ENCODE results near the gene VPS4B.

GRCh38 chr18:63446266-63446665 is 24.0 kb upstream of the VPS4B start:
- no peak for TF ChIP-seq POLR2A (IDR thresholded peaks at IDR 0.05; ENCODE audit: low read length)
- no peak for TF ChIP-seq CTCF (IDR thresholded peaks at IDR 0.05)
- no peak for TF ChIP-seq HMGXB4 (CRISPR knock-in tag; IDR thresholded peaks at IDR 0.05; ENCODE audit: borderline replicate concordance)
- no peak for TF ChIP-seq REST (IDR thresholded peaks at IDR 0.05)
- no peak for TF ChIP-seq HDAC2 (IDR thresholded peaks at IDR 0.05)
- no peak for TF ChIP-seq ESRRA (IDR thresholded peaks at IDR 0.05; ENCODE audit: borderline replicate concordance, low read length)
- TF ChIP-seq CEBPB (IDR thresholded peaks at IDR 0.05) = no peak
